ENCODE results near the gene NF2.
"Not testable (repeated sequence)": the region's sequence is repeated elsewhere in the genome, so short reads cannot be mapped to it uniquely, and the experiment has no call there.

NF2 gene

GRCh38 chr22:29597871-29598683 is 5.4 kb upstream of the NF2 start:
- not testable (repeated sequence) for DNase-seq

GRCh38 chr22:29598684-29599020 is 4.8 kb upstream of the NF2 start:
- no peak for DNase-seq

DNA sequence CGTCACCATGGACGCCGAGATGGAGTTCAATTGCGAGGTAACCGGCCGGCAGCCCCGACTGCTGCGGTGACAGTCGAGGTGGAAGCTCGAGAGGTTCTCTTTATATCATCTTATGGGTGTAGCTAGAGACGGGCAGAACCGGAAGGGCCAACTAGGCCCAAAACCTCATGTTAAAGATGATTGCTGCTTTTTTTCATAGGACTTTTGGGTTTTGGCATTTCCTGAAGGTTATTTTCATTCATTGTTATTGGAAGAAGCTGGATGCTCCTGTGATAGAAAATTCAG is 585 bp downstream of the NF2 start:
- DNase-seq = no peak

GRCh38 chr22:29605527-29605850 is 2.1 kb downstream of the NF2 start:
- no peak for DNase-seq

DNA sequence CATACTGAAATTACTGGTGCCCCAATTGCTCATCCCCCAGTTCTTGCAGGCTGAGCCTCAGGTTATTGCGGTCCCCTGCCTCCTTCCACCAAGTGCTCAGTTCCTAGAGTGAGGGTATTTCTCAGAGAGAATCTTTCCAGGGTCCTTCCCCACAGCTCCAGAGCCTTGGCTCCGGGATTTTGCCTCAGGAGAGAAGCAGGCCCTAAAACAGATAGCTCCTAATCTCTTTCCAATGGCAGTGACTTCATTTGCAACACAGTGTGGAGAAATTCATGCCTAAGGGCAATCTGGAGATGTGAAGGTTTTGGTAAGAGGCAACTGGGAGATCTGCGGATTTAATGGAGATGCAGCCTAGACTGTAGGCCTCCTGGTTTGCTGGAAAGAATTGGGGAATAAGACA is 2.9 kb downstream of the NF2 start:
- no peak for DNase-seq

DNA sequence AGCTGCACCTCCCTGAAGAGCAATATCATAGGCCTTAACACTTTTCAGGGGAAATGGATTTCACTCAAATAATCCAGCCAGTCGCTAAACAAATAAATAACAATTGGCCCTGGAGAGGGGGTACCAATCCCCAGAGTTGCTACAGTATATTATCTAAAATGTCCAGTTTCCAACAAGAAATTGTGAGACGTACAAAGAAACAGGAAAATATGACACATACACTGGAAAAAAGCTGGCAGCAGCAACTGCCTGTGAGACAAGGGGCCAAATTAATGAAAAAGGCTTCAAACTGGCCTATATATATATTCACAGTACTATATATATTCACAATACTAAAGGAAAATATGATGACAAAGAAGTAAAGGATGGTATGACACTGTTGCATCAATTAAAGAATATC is 4.0 kb downstream of the NF2 start:
- no peak for DNase-seq

GRCh38 chr22:29609139-29609538 is 5.7 kb downstream of the NF2 start:
- DNase-seq = no peak

- DNase-seq = no peak
Measured at GRCh38 chr22:29610780-29611179, 7.3 kb downstream of the NF2 start.

- no peak for DNase-seq
Measured at GRCh38 chr22:29615705-29616327, 12.4 kb downstream of the NF2 start.

GRCh38 chr22:29617922-29618629 is 14.6 kb downstream of the NF2 start:
- peak; percentile 75 for DNase-seq

GRCh38 chr22:29621761-29622526 is 18.5 kb downstream of the NF2 start:
- peak; percentile 77 for DNase-seq

DNA sequence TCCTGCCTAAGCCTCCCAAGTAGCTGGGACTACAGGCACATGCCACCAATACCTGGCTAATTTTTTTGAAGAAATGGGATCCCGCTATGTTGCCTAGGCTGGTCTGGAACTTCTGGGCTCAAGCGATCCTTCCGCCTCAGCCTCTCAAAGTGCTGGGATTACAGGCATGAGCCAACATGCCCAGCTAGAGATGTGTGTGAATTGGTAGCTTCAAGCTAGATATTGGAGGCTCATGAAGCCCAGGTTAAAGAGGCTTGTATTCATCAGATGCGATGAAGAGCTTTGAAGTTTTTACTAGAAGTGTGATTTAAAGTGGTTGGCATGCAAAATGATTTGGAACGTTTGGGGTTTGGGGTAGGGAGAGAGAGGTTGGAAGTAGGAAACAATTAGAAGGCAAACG is 19.6 kb downstream of the NF2 start:
- DNase-seq = no peak

GRCh38 chr22:29623553-29624169 is 20.2 kb downstream of the NF2 start:
- DNase-seq = no peak

GRCh38 chr22:29625090-29625825 is 21.8 kb downstream of the NF2 start:
- DNase-seq = no peak

- DNase-seq = peak; percentile 40
Measured at GRCh38 chr22:29626497-29627195, 23.2 kb downstream of the NF2 start.

- no peak for DNase-seq
Measured at GRCh38 chr22:29627196-29627535, 23.7 kb downstream of the NF2 start.

DNA sequence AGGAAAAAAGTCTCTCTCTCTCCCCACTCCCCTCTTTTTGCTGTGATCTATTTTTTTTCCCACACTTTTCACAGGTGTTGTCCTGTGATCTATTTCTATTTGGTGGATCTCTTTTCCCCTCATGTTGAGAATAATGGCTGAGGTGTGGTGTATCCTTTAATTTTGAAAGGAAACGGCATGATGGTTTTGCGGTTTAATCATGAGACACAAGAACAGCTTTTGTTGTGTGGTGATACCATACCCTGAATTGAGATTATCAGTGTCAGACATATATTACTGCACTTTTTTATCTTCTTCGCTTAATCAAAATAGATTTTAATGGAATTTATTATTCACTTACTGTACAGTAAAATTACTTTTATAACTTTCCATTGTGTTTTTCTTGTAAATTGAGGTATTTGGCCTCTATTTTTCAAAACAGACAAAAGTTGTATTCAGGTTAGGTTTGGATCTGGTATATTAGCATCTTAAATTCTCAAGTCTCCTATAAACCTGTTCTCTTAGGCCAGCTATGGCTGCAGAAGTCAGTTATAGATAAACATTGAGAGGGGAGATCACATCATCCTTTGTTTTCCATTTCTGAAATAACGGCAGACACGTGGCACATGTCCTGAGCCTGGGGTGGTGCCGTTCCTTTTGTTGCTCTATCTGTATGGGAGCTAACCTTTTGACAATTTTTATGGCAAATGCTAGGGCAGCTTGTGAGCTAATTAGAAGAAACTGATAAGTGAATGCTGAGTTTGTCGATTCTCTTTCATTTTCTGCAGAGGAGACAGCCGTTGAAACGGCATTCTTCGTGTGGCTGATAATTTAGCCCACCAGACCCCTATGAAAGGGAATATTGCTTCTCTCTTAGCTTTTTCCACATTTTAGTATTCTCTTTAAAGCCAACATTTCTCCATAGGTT is 25.8 kb downstream of the NF2 start:
- DNase-seq = no peak

GRCh38 chr22:29629903-29630516 is 26.6 kb downstream of the NF2 start:
- no peak for DNase-seq

- DNase-seq = no peak
Measured at GRCh38 chr22:29630987-29631386, 27.6 kb downstream of the NF2 start.

DNA sequence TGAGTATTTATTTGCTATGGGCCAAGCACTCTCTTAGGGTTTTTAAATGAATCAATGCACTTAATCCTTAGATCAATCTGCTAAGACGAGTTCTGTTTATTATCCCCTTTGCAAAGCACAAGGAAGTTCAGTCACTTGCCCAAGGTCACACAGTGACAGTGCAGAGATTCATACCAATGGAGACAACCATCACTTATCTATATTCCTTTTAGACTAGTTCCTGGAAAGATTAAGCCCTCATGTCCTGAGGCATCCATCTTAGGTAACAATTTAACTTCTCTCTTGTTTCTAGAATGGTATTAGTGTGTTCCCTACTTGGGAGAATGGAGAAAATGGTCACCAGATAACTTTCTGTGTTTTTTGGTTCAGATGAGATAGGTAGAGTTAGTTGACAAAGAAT is 28.3 kb downstream of the NF2 start:
- DNase-seq = no peak

DNA sequence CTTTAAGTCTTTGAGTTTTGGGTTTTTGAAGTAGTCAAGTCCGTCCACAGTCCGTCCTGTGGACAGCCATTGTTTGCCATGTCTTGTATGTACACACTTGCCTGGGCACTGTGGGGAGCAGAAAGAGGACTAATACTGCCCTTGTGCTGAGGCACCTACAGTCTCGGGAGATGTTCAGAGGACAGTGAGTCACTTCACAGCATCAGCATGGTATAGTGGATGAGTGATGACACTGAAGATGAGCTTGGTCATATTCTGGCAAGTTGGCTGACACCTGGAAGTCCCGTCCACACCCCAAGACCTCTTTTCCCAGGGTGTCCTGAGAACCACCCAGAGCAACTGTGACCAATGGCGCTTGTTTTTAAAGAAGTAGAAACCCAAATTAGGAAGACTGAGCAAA is 29.2 kb downstream of the NF2 start:
- no peak for DNase-seq
